SU-DHL-6 (cell line): ENCODE results near the gene TNS3.

Experiments
- H2AFZ ChIP-seq: fragments of 200-600 bp; sonication (generic); 2 replicates; pipeline ENCODE4 v1.6.1; 2014; ENCODE audit warnings: low read depth, mild to moderate bottlenecking, moderate library complexity, mixed read lengths, antibody characterized with exemption, low read length; ENCODE audit not compliant: severe bottlenecking
- H3F3A ChIP-seq: fragments of 200-600 bp; shearing (Covaris generic); 2 replicates; pipeline ENCODE4 v1.6.0; 2016; ENCODE audit warnings: antibody characterized with exemption, mild to moderate bottlenecking; ENCODE audit not compliant: insufficient read depth
- H3K27ac ChIP-seq: fragments of 200-600 bp; sonication (generic); 2 replicates; pipeline ENCODE4 v1.5.1; 2016; ENCODE audit warnings: low read depth, mild to moderate bottlenecking, low read length, moderate library complexity, mixed read lengths
- H3K27me3 ChIP-seq: fragments of 200-600 bp; sonication (generic), shearing (Covaris generic); 2 replicates; pipeline ENCODE4 v1.6.0; 2014; ENCODE audit warnings: mild to moderate bottlenecking, low read length
- H3K36me3 ChIP-seq: fragments of 200-600 bp; sonication (generic); 2 replicates; pipeline ENCODE4 v1.6.1; 2014; ENCODE audit warnings: mild to moderate bottlenecking, low read length, mixed read lengths
- H3K4me2 ChIP-seq: fragments of 300-600, 200-600 bp; shearing (Covaris generic), sonication (generic); 2 replicates; pipeline ENCODE4 v1.6.0; 2014; ENCODE audit warnings: low read length, low read depth, mild to moderate bottlenecking; ENCODE audit not compliant: poor library complexity, severe bottlenecking
- H3K4me3 ChIP-seq: fragments of 200-600 bp; sonication (generic); 2 replicates; pipeline ENCODE4 v1.5.1; 2014; ENCODE audit warnings: antibody characterized with exemption, low read length, mild to moderate bottlenecking, mixed read lengths; ENCODE audit not compliant: insufficient read depth, poor library complexity, severe bottlenecking
- H3K79me2 ChIP-seq: fragments of 200-600 bp; sonication (generic); 2 replicates; pipeline ENCODE4 v1.6.1; 2014; ENCODE audit warnings: mild to moderate bottlenecking, low read length, moderate library complexity; ENCODE audit not compliant: insufficient read depth
- H3K9ac ChIP-seq: fragments of 200-600 bp; sonication (generic); 2 replicates; pipeline ENCODE4 v1.7.0; 2014; ENCODE audit warnings: mild to moderate bottlenecking, low read length
- H3K9me2 ChIP-seq: fragments of 200-600 bp; sonication (generic); replicated peaks from 2 replicates; pipeline ENCODE4 v1.6.1; 2014; ENCODE audit warnings: low read length; ENCODE audit not compliant: insufficient read depth
- H3K9me3 ChIP-seq: fragments of 200-600 bp; sonication (generic); 2 replicates; pipeline ENCODE4 v1.6.1; 2014; ENCODE audit warnings: low read length, mixed read lengths; ENCODE audit not compliant: insufficient read depth
- H4K20me1 ChIP-seq: fragments of 200-600 bp; sonication (generic); 2 replicates; pipeline ENCODE4 v1.6.1; 2014; ENCODE audit warnings: low read depth, mild to moderate bottlenecking, antibody characterized with exemption, low read length, moderate library complexity, mixed read lengths
- CTCF ChIP-seq: fragments of 200-600 bp; sonication (generic); IDR thresholded peaks from one replicate; pipeline ENCODE4 v1.5.1; 2017; ENCODE audit warnings: antibody characterized with exemption, mild to moderate bottlenecking, low read length, moderate library complexity; ENCODE audit not compliant: insufficient read depth, poor library complexity, severe bottlenecking
- EZH2phosphoT487 ChIP-seq: fragments of 200-600 bp; sonication (generic), shearing (Covaris generic); conservative IDR thresholded peaks from 2 replicates; pipeline ENCODE4 v1.6.1; 2018; ENCODE audit warnings: mild to moderate bottlenecking, antibody characterized with exemption, low read length, moderate library complexity, mixed read lengths

The TNS3 gene

DNA sequence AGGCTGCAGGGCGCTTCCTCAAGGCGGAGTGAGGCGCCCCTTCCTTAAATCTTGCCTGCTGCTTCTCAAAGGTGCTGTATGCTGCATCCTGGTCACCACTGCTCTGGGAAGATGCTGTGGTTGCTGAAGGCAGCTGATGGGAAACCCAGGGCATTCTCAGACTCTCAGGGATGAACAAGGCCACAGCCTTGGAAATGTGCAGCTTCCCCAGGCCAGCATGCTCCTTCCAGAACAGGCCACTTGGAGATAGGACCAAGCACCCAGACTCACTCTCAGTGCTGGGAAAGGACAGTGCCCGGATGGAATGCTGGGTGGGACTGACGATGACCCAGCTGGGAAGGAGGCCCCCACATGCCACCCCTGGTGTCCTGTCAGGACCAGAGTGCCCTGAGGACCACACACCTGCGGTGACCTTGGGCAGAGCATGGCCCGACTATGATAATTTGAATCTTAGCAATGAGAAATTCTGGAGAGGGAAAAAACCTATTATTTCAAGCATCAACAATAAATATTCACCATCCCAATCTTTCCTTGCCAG, 235.5 kb downstream of the TNS3 start:
- no peaks in the 10 kb centered on the region for H3K36me3 ChIP-seq
- H3K4me2 ChIP-seq, result no peak overlapping the region
- no peak overlapping the region for H3K9ac ChIP-seq
- no peak overlapping the region for H3K27ac ChIP-seq
- TF ChIP-seq EZH2phosphoT487 (no peak), CTCF (no peak)
- H3K4me3 ChIP-seq, result no peak overlapping the region
- no peaks in the 10 kb centered on the region for H4K20me1 ChIP-seq
- no peaks in the 10 kb centered on the region for H3F3A ChIP-seq
- no peaks in the 10 kb centered on the region for H3K27me3 ChIP-seq
- H3K9me3 ChIP-seq, result no peaks in the 10 kb centered on the region
- no peak overlapping the region for H2AFZ ChIP-seq
- H3K79me2 ChIP-seq, result no peaks in the 10 kb centered on the region
- no peaks in the 10 kb centered on the region for H3K9me2 ChIP-seq

DNA sequence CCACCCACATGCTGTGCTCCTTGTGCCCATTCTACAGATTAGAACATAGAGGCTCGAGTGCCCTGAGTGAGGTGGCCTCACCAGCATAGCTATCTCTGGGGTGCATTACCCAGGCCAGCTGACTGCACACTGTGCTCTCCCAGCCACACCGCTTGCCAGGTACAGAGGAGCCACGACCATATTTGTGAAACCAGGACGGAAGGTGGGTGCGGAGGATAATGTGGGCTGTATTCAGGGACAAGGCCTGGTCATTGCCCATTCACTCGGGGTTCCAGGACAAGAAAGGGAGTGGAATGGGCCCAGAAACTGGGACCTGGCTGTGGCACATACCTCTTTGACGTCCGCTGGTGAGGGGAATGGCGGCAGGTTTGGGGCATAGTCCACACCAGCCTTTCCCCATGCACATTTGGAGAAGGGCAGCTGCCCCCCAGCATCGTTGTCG, 236.0 kb downstream of the TNS3 start:
- Histone ChIP-seq H3K4me2 (no peak overlapping the region), H3K9me2 (no peaks in the 10 kb centered on the region), H3K9ac (no peak overlapping the region), H3K27ac (no peak overlapping the region), H4K20me1 (no peaks in the 10 kb centered on the region), H3K79me2 (no peaks in the 10 kb centered on the region), H3F3A (no peaks in the 10 kb centered on the region), H3K9me3 (no peaks in the 10 kb centered on the region), H2AFZ (no peak overlapping the region), H3K36me3 (no peaks in the 10 kb centered on the region), H3K4me3 (no peak overlapping the region), H3K27me3 (no peaks in the 10 kb centered on the region)
- TF ChIP-seq CTCF, result no peak
- no peak for TF ChIP-seq EZH2phosphoT487

DNA sequence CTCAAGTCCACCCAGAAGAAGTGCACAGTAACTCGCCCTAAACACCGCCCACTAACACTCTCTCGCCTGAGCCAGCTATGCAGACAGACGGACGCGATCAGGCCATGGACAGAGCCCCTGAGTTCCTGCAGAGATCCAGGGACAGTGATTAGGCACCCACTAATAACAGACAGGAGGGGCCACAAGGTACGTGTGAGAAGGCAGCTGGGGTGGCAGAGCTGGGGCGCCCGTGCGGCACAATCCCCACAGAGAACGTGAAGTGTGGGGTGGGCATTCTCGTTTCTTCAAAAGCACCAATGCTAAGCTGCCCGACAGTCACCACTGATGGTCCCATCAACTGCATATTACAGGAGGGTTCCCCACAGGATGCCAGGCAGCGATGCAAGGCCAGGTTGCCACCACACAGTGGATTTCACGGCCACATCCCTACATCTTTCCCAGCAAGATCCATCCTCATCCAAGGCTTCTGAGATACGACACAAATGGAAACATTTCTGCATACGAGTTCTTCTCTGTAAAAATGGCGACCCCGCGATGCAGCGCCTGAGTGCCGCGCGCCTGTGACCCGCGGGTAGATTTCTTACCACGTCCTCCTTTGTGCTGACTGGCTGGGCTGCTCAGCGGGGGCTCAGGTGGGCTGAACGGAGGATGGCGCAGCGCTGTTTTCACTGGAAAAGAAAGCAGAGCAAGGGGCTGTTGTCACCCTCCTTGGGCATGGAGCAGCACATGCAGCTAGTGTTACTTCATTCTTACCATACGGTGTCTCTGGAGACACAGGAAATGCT, 237.5 kb downstream of the TNS3 start:
- H3K79me2 ChIP-seq, result no peaks in the 10 kb centered on the region
- H3K9ac ChIP-seq, result no peak overlapping the region
- H3K9me2 ChIP-seq, result no peaks in the 10 kb centered on the region
- H3K9me3 ChIP-seq, result no peaks in the 10 kb centered on the region
- H2AFZ ChIP-seq, result no peak overlapping the region
- H3F3A ChIP-seq, result no peaks in the 10 kb centered on the region
- TF ChIP-seq CTCF (no peak), EZH2phosphoT487 (no peak)
- no peaks in the 10 kb centered on the region for H4K20me1 ChIP-seq
- H3K4me2 ChIP-seq, result no peak overlapping the region
- no peak overlapping the region for H3K4me3 ChIP-seq
- no peaks in the 10 kb centered on the region for H3K27me3 ChIP-seq
- H3K36me3 ChIP-seq, result no peaks in the 10 kb centered on the region
- H3K27ac ChIP-seq, result no peak overlapping the region
